NCI-H146 treated with DMSO at 0.1 percent for 48 hours (cell line): ENCODE measurements around the gene NAA10.

Source experiments
- DNase-seq: peaks from one replicate; lab custom pipeline; 2025; ENCODE audit not compliant: unreplicated experiment; lab: John Stamatoyannopoulos, UW

Gene NAA10

GRCh38 chrX:153930011-153930910 lies 4.6 kb downstream of the NAA10 start:
- no peak for DNase-seq

- DNase-seq, result no peak
Observed at GRCh38 chrX:153929576-153929975, 5.3 kb downstream of the NAA10 start.

GRCh38 chrX:153928846-153929245 lies 6.0 kb downstream of the NAA10 start:
- DNase-seq, result no peak

- peak; percentile 93 for DNase-seq
Observed at GRCh38 chrX:153927922-153928760, 6.7 kb downstream of the NAA10 start.

- no peak for DNase-seq
Observed at GRCh38 chrX:153927672-153927921, 7.2 kb downstream of the NAA10 start.

GRCh38 chrX:153926858-153927671 lies 7.8 kb downstream of the NAA10 start:
- peak; percentile 44 for DNase-seq

- no peak for DNase-seq
Observed at GRCh38 chrX:153926552-153926857, 8.3 kb downstream of the NAA10 start.

GRCh38 chrX:153925739-153926551 lies 8.9 kb downstream of the NAA10 start, which contains the start of gene ARHGAP4:
TSS of gene ARHGAP4 (minus strand) at chrX:153926264. CDS start at chrX:153926202, 62 bp downstream.
- DNase-seq, result no peak

- DNase-seq, result no peak
Observed at GRCh38 chrX:153925387-153925738, 9.5 kb downstream of the NAA10 start.

- no peak for DNase-seq
Observed at GRCh38 chrX:153924149-153924861, 10.5 kb downstream of the NAA10 start.

GRCh38 chrX:153922932-153923857 lies 11.6 kb downstream of the NAA10 start:
- DNase-seq, result no peak

GRCh38 chrX:153921511-153922446 lies 13.1 kb downstream of the NAA10 start:
- no peak for DNase-seq

- DNase-seq, result no peak
Observed at GRCh38 chrX:153921070-153921469, 13.8 kb downstream of the NAA10 start.

- no peak for DNase-seq
Observed at GRCh38 chrX:153920546-153920945, 14.3 kb downstream of the NAA10 start.

- DNase-seq, result no peak
Observed at GRCh38 chrX:153919281-153919680, 15.6 kb downstream of the NAA10 start.

GRCh38 chrX:153917869-153918268 lies 17.0 kb downstream of the NAA10 start:
- no peak for DNase-seq

GRCh38 chrX:153913701-153914100 lies 21.1 kb downstream of the NAA10 start:
- no peak for DNase-seq

GRCh38 chrX:153913211-153913610 lies 21.6 kb downstream of the NAA10 start:
- no peak for DNase-seq
